Neural cell (in vitro differentiated cells): Measurements from ENCODE around the gene RHBDD3. TPM values are rescaled to one million over a fixed set of nuclear protein-coding genes. Genes with fewer than 3 reads are reported as not detected.

Experiments
- H2AFZ ChIP-seq: fragments of 200-600, 300-800 bp; sonication (generic), shearing (Covaris generic); 2 replicates; pipeline ENCODE4 v1.6.0; 2014; ENCODE audit warnings: low read depth, mild to moderate bottlenecking, antibody characterized with exemption, low read length, moderate library complexity
- H3F3A ChIP-seq: fragments of 200-600 bp; shearing (Covaris generic); 2 replicates; pipeline ENCODE4 v1.6.1; 2016; ENCODE audit warnings: mild to moderate bottlenecking, moderate library complexity, mixed read lengths, antibody characterized with exemption, low read length; ENCODE audit not compliant: insufficient read depth, poor library complexity, severe bottlenecking
- H3K27ac ChIP-seq: fragments of 200-600, 300-800 bp; sonication (generic), shearing (Covaris generic); 2 replicates; pipeline ENCODE4 v1.5.1; 2014; ENCODE audit warnings: mild to moderate bottlenecking, low read length, moderate library complexity
- H3K27me3 ChIP-seq: fragments of 300-800, 200-600 bp; sonication (generic), shearing (Covaris generic); 2 replicates; pipeline ENCODE4 v1.6.0; 2014; ENCODE audit warnings: mild to moderate bottlenecking, low read depth, low read length, moderate library complexity; ENCODE audit not compliant: insufficient read depth
- H3K36me3 ChIP-seq: fragments of 300-800, 200-600 bp; sonication (generic), shearing (Covaris generic); 2 replicates; pipeline ENCODE4 v1.5.1; 2014; ENCODE audit warnings: mild to moderate bottlenecking, antibody characterized with exemption, low read length, moderate library complexity; ENCODE audit not compliant: insufficient read depth
- H3K4me2 ChIP-seq: fragments of 300-800, 200-600 bp; sonication (generic), shearing (Covaris generic); 2 replicates; pipeline ENCODE4 v1.6.0; 2014; ENCODE audit warnings: mild to moderate bottlenecking, low read length
- H3K4me3 ChIP-seq: fragments of 300-800, 200-600 bp; sonication (generic), shearing (Covaris generic); 2 replicates; pipeline ENCODE4 v1.5.1; 2014; ENCODE audit warnings: mild to moderate bottlenecking, low read length, moderate library complexity
- H3K79me2 ChIP-seq: fragments of 200-600 bp; shearing (Covaris generic); replicated peaks from 2 replicates; pipeline ENCODE4 v1.6.0; 2014; ENCODE audit warnings: mild to moderate bottlenecking, low read length, moderate library complexity; ENCODE audit not compliant: insufficient read depth
- H3K9ac ChIP-seq: fragments of 300-800, 200-600 bp; sonication (generic), shearing (Covaris generic); 2 replicates; pipeline ENCODE4 v1.6.1; 2016; ENCODE audit warnings: mild to moderate bottlenecking, low read length, mixed read lengths
- H3K9me2 ChIP-seq: fragments of 200-600 bp; shearing (Covaris generic); 2 replicates; pipeline ENCODE4 v1.6.1; 2016; ENCODE audit warnings: mild to moderate bottlenecking, low read length, mixed read lengths; ENCODE audit not compliant: insufficient read depth
- H3K9me3 ChIP-seq: fragments of 200-600, 300-800 bp; sonication (generic), shearing (Covaris generic); 2 replicates; pipeline ENCODE4 v1.6.1; 2016; ENCODE audit warnings: mild to moderate bottlenecking, mixed run types, low read length, moderate library complexity, mixed read lengths
- H4K20me1 ChIP-seq: fragments of 200-600 bp; shearing (Covaris generic); 2 replicates; pipeline ENCODE4 v1.6.1; 2016; ENCODE audit warnings: mild to moderate bottlenecking, mixed run types; ENCODE audit not compliant: insufficient read depth
- EP300 ChIP-seq: fragments of 450-650 bp; conservative IDR thresholded peaks from 2 replicates; pipeline ENCODE4 v1.6.1; 2014; ENCODE audit warnings: antibody characterized with exemption, mild to moderate bottlenecking, moderate library complexity; ENCODE audit not compliant: poor library complexity, severe bottlenecking
- EZH2 ChIP-seq: fragments of 200-600, 300-800 bp; shearing (Covaris generic), sonication (generic); IDR thresholded peaks from 2 replicates; pipeline ENCODE4 v1.6.1; 2014; ENCODE audit warnings: antibody characterized with exemption, low read length, borderline replicate concordance, mild to moderate bottlenecking; ENCODE audit not compliant: insufficient read depth, poor library complexity, severe bottlenecking
- MXI1 ChIP-seq: fragments of 450-650 bp; conservative IDR thresholded peaks from 2 replicates; pipeline ENCODE4 v1.6.1; 2014; ENCODE audit warnings: antibody characterized with exemption, mild to moderate bottlenecking; ENCODE audit not compliant: poor library complexity, severe bottlenecking
- POLR2AphosphoS5 ChIP-seq: IDR thresholded peaks from 2 replicates; pipeline ENCODE4 v1.6.1; 2012
- RAD21 ChIP-seq: fragments of 450-650 bp; conservative IDR thresholded peaks from 2 replicates; pipeline ENCODE4 v1.6.1; 2014; ENCODE audit warnings: antibody characterized with exemption, mild to moderate bottlenecking, moderate library complexity
- SMC3 ChIP-seq: fragments of 450-650 bp; conservative IDR thresholded peaks from 2 replicates; pipeline ENCODE4 v1.6.1; 2014; ENCODE audit warnings: antibody characterized with exemption, mild to moderate bottlenecking, moderate library complexity; ENCODE audit not compliant: poor library complexity
- TAF1 ChIP-seq: IDR thresholded peaks from 2 replicates; pipeline ENCODE4 v1.6.1; 2012; ENCODE audit warnings: low read depth
- polyA plus RNA-seq: library from polyadenylated mRNA; depleted of rRNA; stranded (reverse); fragments of >200 nt; gene quantifications from 2 replicates; pipeline ENCODE4 v1.2.3, GENCODE V29; 2014
- TF ChIP-seq, protein P1 (sequence below): IDR thresholded peaks from 2 replicates; pipeline ENCODE4 v1.6.1; 2012; ENCODE audit warnings: borderline replicate concordance
- TF ChIP-seq, protein P2 (sequence below): fragments of 450-650 bp; IDR thresholded peaks from 2 replicates; pipeline ENCODE4 v1.5.1; 2014; ENCODE audit warnings: antibody characterized with exemption, mild to moderate bottlenecking, moderate library complexity; ENCODE audit not compliant: poor library complexity, severe bottlenecking

Gene RHBDD3
- polyA plus RNA-seq, 1 donor from 2014 or later, result 114 TPM

DNA sequence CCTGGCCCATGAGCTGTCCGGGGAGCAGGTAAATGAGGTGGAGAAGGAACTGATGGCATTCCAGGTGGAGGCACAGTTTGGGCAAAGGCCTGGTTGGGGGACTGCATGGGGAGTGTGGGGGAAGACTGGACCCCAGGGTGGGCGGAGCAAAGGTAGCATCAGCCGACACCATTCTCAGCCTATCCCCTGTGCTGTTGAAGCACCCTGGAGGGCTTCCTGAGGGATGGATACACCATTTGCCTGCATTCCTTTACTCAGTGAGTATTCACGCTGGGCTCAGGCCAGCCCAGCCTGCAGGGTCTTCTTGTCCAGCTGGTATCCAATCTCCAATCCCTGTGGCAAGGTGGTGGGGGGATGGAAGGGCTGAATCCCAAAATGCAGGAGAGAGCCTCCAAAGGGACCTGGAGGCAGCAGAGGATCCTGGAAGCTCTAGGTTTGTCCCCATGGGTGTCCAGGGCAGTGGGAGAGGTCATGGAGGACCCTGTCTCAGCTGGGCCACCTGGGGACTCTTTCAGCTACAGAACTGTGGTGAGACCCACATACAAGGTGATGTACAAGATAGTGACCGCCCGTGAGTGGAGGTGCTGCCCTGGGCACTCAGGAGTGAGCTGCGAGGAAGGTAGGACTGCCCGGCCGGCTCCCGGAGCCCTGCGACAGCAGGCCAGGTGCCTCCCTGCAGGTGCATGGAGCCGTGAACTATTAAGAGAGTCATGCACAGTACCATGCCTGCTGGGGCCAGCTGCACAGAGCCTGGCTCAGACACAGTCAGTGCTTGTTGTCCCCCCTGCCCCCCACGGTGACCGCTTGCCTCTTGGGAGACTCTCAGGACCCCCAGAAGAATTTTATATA is 52.5 kb downstream of the RHBDD3 start:
- H3K9me2 ChIP-seq, result no peaks in the 10 kb centered on the region
- no peak for TF ChIP-seq RAD21
- no peak for TF ChIP-seq TAF1
- no peak for TF ChIP-seq POLR2AphosphoS5
- TF ChIP-seq, protein P1, sequence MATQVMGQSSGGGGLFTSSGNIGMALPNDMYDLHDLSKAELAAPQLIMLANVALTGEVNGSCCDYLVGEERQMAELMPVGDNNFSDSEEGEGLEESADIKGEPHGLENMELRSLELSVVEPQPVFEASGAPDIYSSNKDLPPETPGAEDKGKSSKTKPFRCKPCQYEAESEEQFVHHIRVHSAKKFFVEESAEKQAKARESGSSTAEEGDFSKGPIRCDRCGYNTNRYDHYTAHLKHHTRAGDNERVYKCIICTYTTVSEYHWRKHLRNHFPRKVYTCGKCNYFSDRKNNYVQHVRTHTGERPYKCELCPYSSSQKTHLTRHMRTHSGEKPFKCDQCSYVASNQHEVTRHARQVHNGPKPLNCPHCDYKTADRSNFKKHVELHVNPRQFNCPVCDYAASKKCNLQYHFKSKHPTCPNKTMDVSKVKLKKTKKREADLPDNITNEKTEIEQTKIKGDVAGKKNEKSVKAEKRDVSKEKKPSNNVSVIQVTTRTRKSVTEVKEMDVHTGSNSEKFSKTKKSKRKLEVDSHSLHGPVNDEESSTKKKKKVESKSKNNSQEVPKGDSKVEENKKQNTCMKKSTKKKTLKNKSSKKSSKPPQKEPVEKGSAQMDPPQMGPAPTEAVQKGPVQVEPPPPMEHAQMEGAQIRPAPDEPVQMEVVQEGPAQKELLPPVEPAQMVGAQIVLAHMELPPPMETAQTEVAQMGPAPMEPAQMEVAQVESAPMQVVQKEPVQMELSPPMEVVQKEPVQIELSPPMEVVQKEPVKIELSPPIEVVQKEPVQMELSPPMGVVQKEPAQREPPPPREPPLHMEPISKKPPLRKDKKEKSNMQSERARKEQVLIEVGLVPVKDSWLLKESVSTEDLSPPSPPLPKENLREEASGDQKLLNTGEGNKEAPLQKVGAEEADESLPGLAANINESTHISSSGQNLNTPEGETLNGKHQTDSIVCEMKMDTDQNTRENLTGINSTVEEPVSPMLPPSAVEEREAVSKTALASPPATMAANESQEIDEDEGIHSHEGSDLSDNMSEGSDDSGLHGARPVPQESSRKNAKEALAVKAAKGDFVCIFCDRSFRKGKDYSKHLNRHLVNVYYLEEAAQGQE, result no peak
- TF ChIP-seq EP300, result no peak
- TF ChIP-seq, protein P2, sequence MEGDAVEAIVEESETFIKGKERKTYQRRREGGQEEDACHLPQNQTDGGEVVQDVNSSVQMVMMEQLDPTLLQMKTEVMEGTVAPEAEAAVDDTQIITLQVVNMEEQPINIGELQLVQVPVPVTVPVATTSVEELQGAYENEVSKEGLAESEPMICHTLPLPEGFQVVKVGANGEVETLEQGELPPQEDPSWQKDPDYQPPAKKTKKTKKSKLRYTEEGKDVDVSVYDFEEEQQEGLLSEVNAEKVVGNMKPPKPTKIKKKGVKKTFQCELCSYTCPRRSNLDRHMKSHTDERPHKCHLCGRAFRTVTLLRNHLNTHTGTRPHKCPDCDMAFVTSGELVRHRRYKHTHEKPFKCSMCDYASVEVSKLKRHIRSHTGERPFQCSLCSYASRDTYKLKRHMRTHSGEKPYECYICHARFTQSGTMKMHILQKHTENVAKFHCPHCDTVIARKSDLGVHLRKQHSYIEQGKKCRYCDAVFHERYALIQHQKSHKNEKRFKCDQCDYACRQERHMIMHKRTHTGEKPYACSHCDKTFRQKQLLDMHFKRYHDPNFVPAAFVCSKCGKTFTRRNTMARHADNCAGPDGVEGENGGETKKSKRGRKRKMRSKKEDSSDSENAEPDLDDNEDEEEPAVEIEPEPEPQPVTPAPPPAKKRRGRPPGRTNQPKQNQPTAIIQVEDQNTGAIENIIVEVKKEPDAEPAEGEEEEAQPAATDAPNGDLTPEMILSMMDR, result no peak
- TF ChIP-seq SMC3, result no peak
- no peak for TF ChIP-seq MXI1
- TF ChIP-seq EZH2, result no peak
- H3F3A ChIP-seq, result no peaks in the 10 kb centered on the region
- no peaks in the 10 kb centered on the region for H4K20me1 ChIP-seq
- H3K9me3 ChIP-seq, result no peaks in the 10 kb centered on the region
- no peak overlapping the region for H3K4me3 ChIP-seq
- no peaks in the 10 kb centered on the region for H3K36me3 ChIP-seq
- no peak overlapping the region for H3K9ac ChIP-seq
- H3K4me2 ChIP-seq, result no peak overlapping the region
- no peaks in the 10 kb centered on the region for H3K79me2 ChIP-seq
- no peaks in the 10 kb centered on the region for H3K27me3 ChIP-seq
- no peak overlapping the region for H2AFZ ChIP-seq
- H3K27ac ChIP-seq, result no peak overlapping the region

DNA sequence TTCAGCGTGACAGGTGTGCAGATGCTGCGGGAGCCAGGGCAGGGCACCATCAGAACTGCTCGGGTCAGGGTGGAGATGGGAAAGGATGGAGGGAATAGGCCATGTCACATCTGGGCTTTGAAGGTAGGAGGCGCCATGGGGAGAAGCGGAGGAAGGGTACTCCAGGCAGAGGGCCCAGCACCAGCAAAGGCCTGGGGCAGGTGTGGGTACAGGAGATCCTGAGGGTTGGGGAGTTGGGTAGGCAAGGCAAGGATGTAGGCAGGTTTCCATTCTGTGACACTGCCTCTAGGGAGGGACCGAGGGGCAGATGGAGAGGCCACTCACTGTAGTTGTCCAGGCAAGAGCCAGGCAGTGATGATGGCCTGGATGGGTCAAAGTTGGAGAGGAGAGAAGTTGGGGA is 53.5 kb downstream of the RHBDD3 start:
- TF ChIP-seq, protein P2, result no peak
- no peak for TF ChIP-seq POLR2AphosphoS5
- no peak for TF ChIP-seq EZH2
- TF ChIP-seq RAD21, result no peak
- no peak for TF ChIP-seq EP300
- no peak for TF ChIP-seq SMC3
- no peak for TF ChIP-seq TAF1
- TF ChIP-seq, protein P1, result no peak
- no peak for TF ChIP-seq MXI1
- H3K36me3 ChIP-seq, result no peaks in the 10 kb centered on the region

More for the DNA sequence above, 53.5 kb downstream of the RHBDD3 start:
- Histone ChIP-seq H3K79me2 (no peaks in the 10 kb centered on the region), H3K4me3 (no peak overlapping the region), H3K27me3 (no peaks in the 10 kb centered on the region), H3K4me2 (no peak overlapping the region), H3K27ac (no peak overlapping the region), H3F3A (no peaks in the 10 kb centered on the region), H4K20me1 (no peaks in the 10 kb centered on the region), H3K9ac (no peak overlapping the region), H3K9me3 (no peaks in the 10 kb centered on the region), H2AFZ (no peak overlapping the region), H3K9me2 (no peaks in the 10 kb centered on the region)
